H1 (cell line): ENCODE measurements around the gene NAV2. TPM values are rescaled to one million over a fixed set of nuclear protein-coding genes. Genes with fewer than 3 reads are reported as not detected.

Experiments
- CTCF ChIA-PET: fragments of 300-600 bp; sonication (Branson Sonifier 250); formaldehyde crosslinking; loops from one replicate; lab custom pipeline; 2021; ENCODE audit not compliant: partially characterized antibody; lab: Charles Lee
- POLR2A ChIA-PET: fragments of 300-600 bp; sonication (Branson Sonifier 250); formaldehyde crosslinking; loops from one replicate; lab custom pipeline; 2021; ENCODE audit warnings: inconsistent platforms; ENCODE audit not compliant: partially characterized antibody; lab: Charles Lee
- DNase-seq, 2 experiments: peaks; one replicate each; pipeline versions ENCODE4 v3.0.0 to v3.0.0-alpha.2; 2010 to 2022; ENCODE audit warnings: low spot score in 2 of 2, low read depth in 1 of 2, mixed read lengths in 1 of 2
- FAIRE-seq: peaks from 2 replicates; lab custom pipeline; 2011; peaks lifted over from hg19 to GRCh38; lab: Jason Lieb, UNC
- H2AFZ ChIP-seq: 2 replicates; pipeline ENCODE4 v1.8.1; 2012; ENCODE audit warnings: low read length, inconsistent platforms
- H2AK5ac ChIP-seq: 2 replicates; pipeline ENCODE4 v1.6.1; 2013; ENCODE audit warnings: low read depth, low read length
- H2BK120ac ChIP-seq: replicated peaks from 2 replicates; pipeline ENCODE3; 2013; ENCODE audit warnings: low read depth, low read length, inconsistent platforms
- H2BK12ac ChIP-seq: 2 replicates; pipeline ENCODE4 v1.6.1; 2013; ENCODE audit warnings: low read depth, low read length
- H2BK15ac ChIP-seq: 2 replicates; pipeline ENCODE4 v1.6.1; 2013; ENCODE audit warnings: low read length
- H2BK20ac ChIP-seq: 2 replicates; pipeline ENCODE4 v1.6.1; 2013; ENCODE audit warnings: low read length
- H2BK5ac ChIP-seq: 2 replicates; pipeline ENCODE4 v1.6.1; 2013; ENCODE audit warnings: low read depth, low read length
- H3K14ac ChIP-seq: 2 replicates; pipeline ENCODE4 v1.6.1; 2013; ENCODE audit warnings: inconsistent platforms; ENCODE audit not compliant: insufficient read length
- H3K18ac ChIP-seq: 2 replicates; pipeline ENCODE4 v1.6.1; 2013; ENCODE audit warnings: low read length; ENCODE audit errors: extremely low read depth
- H3K23ac ChIP-seq: 2 replicates; pipeline ENCODE4 v1.6.1; 2013; ENCODE audit warnings: inconsistent platforms; ENCODE audit not compliant: insufficient read length
- H3K23me2 ChIP-seq: 2 replicates; pipeline ENCODE4 v1.6.1; 2013; ENCODE audit warnings: low read depth, low read length
- H3K27ac ChIP-seq: 2 replicates; pipeline ENCODE4 v1.6.1; 2011; ENCODE audit warnings: low read depth, low read length, inconsistent platforms
- H3K27me3 ChIP-seq, 4 experiments: replicated peaks in 1 of 4; 1 replicate in 1 of 4; 2 replicates in 3 of 4; pipeline versions ENCODE4 v1.6.1 to v1.8.1; 2011 to 2013; ENCODE audit warnings: low read length in 3 of 4, mild to moderate bottlenecking in 3 of 4, inconsistent platforms in 2 of 4, mixed read lengths in 2 of 4, moderate library complexity in 1 of 4; ENCODE audit not compliant: control insufficient read depth in 3 of 4, insufficient read depth in 3 of 4; ENCODE audit errors: extremely low read depth in 1 of 4
- H3K36me3 ChIP-seq, 4 experiments: 2 replicates each; pipeline versions ENCODE4 v1.6.1 to v1.8.1; 2011 to 2013; ENCODE audit warnings: mild to moderate bottlenecking in 4 of 4, low read length in 3 of 4, moderate library complexity in 2 of 4, control low read depth in 1 of 4, inconsistent platforms in 1 of 4; ENCODE audit not compliant: insufficient read depth in 4 of 4, control insufficient read depth in 2 of 4
- H3K4ac ChIP-seq: replicated peaks from 2 replicates; pipeline ENCODE3; 2013; ENCODE audit warnings: low read length, low read depth, mixed read lengths, inconsistent platforms; ENCODE audit not compliant: insufficient read length
- H3K4me1 ChIP-seq, 4 experiments: replicated peaks in 1 of 4; 1 replicate in 1 of 4; 2 replicates in 3 of 4; pipeline versions ENCODE4 v1.6.1 to v1.8.1; 2011 to 2013; ENCODE audit warnings: low read length in 3 of 4, inconsistent platforms in 2 of 4, mixed read lengths in 1 of 4; ENCODE audit not compliant: insufficient read depth in 4 of 4, control insufficient read depth in 3 of 4
- H3K4me2 ChIP-seq, 2 experiments: 2 replicates each; pipeline versions ENCODE4 v1.6.1 to v1.8.1; 2011 to 2013; ENCODE audit warnings: low read depth in 2 of 2, low read length in 2 of 2, control low read depth in 1 of 2, inconsistent platforms in 1 of 2, mild to moderate bottlenecking in 1 of 2; ENCODE audit not compliant: insufficient read depth in 1 of 2
- H3K4me3 ChIP-seq, 4 experiments: fragments of 200-600, 300-600 bp in 1 of 4; sonication (generic), shearing (Covaris generic), sonication (Bioruptor Twin) in 1 of 4; 2 replicates each; pipeline versions ENCODE4 v1.5.1 to v1.8.1; 2011 to 2016; ENCODE audit warnings: low read length in 4 of 4, low read depth in 3 of 4, control low read depth in 2 of 4, inconsistent platforms in 2 of 4, mild to moderate bottlenecking in 2 of 4, mixed read lengths in 1 of 4, moderate library complexity in 1 of 4; ENCODE audit not compliant: insufficient read depth in 2 of 4; ENCODE audit errors: extremely low read depth in 1 of 4
- H3K56ac ChIP-seq: replicated peaks from 2 replicates; pipeline ENCODE3; 2013; ENCODE audit warnings: low read depth, mild to moderate bottlenecking, mixed read lengths, low read length, inconsistent platforms; ENCODE audit not compliant: insufficient read length
- H3K79me1 ChIP-seq: 2 replicates; pipeline ENCODE4 v1.6.1; 2013; ENCODE audit warnings: low read depth, low read length, control low read depth
- H3K79me2 ChIP-seq, 2 experiments: 2 replicates each; pipeline versions ENCODE4 v1.6.1 to v1.8.1; 2012 to 2013; ENCODE audit warnings: low read length in 2 of 2, mild to moderate bottlenecking in 2 of 2, inconsistent platforms in 1 of 2; ENCODE audit not compliant: insufficient read depth in 2 of 2, control insufficient read depth in 1 of 2
- H3K9ac ChIP-seq, 4 experiments: replicated peaks in 1 of 4; 1 replicate in 1 of 4; 2 replicates in 3 of 4; pipeline versions ENCODE4 v1.6.1 to v1.8.1; 2011 to 2013; ENCODE audit warnings: low read depth in 3 of 4, low read length in 3 of 4, control low read depth in 2 of 4, mild to moderate bottlenecking in 2 of 4, moderate library complexity in 2 of 4, inconsistent platforms in 1 of 4; ENCODE audit errors: extremely low read depth in 1 of 4
- H3K9me3 ChIP-seq, 2 experiments: 2 replicates each; pipeline versions ENCODE4 v1.6.1 to v1.8.1; 2012 to 2013; ENCODE audit warnings: mild to moderate bottlenecking in 2 of 2, moderate library complexity in 2 of 2, control low read depth in 1 of 2, inconsistent platforms in 1 of 2, low read depth in 1 of 2, low read length in 1 of 2, mixed read lengths in 1 of 2; ENCODE audit not compliant: insufficient read depth in 2 of 2
- H4K20me1 ChIP-seq, 2 experiments: replicated peaks in 1 of 2; 2 replicates each; pipeline versions ENCODE3 to v1.8.1; 2011 to 2013; ENCODE audit warnings: inconsistent platforms in 2 of 2, low read length in 2 of 2, mild to moderate bottlenecking in 1 of 2; ENCODE audit not compliant: insufficient read depth in 2 of 2, control insufficient read depth in 1 of 2
- H4K5ac ChIP-seq: 2 replicates; pipeline ENCODE4 v1.6.1; 2013; ENCODE audit warnings: low read length, low read depth, mixed read lengths, inconsistent platforms; ENCODE audit not compliant: insufficient read length
- H4K8ac ChIP-seq: 2 replicates; pipeline ENCODE4 v1.8.0; 2013; ENCODE audit warnings: mild to moderate bottlenecking, moderate library complexity, low read length, inconsistent platforms; ENCODE audit not compliant: insufficient read depth; ENCODE audit errors: extremely low read depth
- H4K91ac ChIP-seq: replicated peaks from 2 replicates; pipeline ENCODE3; 2013; ENCODE audit warnings: low read length, mixed read lengths, inconsistent platforms; ENCODE audit not compliant: insufficient read length
- JUND ChIP-seq: IDR thresholded peaks from 2 replicates; pipeline ENCODE4 v1.6.1; 2011; ENCODE audit warnings: mild to moderate bottlenecking, improper control_type of control experiment, low read length
- RNF2 ChIP-seq: fragments of 200-900, 300-1000 bp; sonication (generic); IDR thresholded peaks from 2 replicates; pipeline ENCODE4 v1.7.1; 2016; ENCODE audit warnings: borderline replicate concordance, low read depth, mild to moderate bottlenecking, antibody characterized with exemption, low read length; ENCODE audit not compliant: poor library complexity, severe bottlenecking; ENCODE audit errors: missing control alignments
- WGBS, 2 experiments: shearing (Covaris generic) in 1 of 2; methylation state at CpG; one replicate each; pipeline versions ENCODE4 v1.1.6 to v1.1.7; 2013 to 2015; ENCODE audit warnings: low lambda C conversion rate in 2 of 2, mixed read lengths in 2 of 2, inconsistent platforms in 1 of 2, low coverage in 1 of 2, missing lambda C conversion rate in 1 of 2; ENCODE audit not compliant: insufficient replicate concordance in 2 of 2, insufficient coverage in 1 of 2, insufficient read length in 1 of 2; ENCODE audit errors: extremely low coverage in 1 of 2, missing lambda C conversion rate in 1 of 2; 5-methylcytosine and 5-hydroxymethylcytosine counted together
- polyA plus RNA-seq, 7 experiments: library from polyadenylated mRNA; depleted of rRNA in 3 of 7; stranded (reverse) in 5 of 7; unstranded in 2 of 7; fragments of >200 nt in 5 of 7; fragments of 200-250 nt in 2 of 7; gene quantifications; 1 replicate in 5 of 7; 2 replicates in 1 of 7; 4 replicates in 1 of 7; pipeline versions ENCODE4 v1.2.1 to v1.2.3, GENCODE V29; 2011 to 2013; ENCODE audit warnings: missing spikeins in 2 of 7, mixed read lengths in 2 of 7
- total RNA-seq: library from RNA; stranded (reverse); fragmentation: NEBNext Ultra II Directional; extraction: Animal tissue kit (Norgen Biotek cat#: 25700); gene quantifications from 2 replicates; pipeline ENCODE4 v1.2.1, GENCODE V29; 2021

Gene NAV2
- total and polyA plus RNA-seq, 2 of the 8 experiments (the other 6 are each of a cell fraction or from before 2014, with no cell fraction given), result 35.6 to 73.6 TPM

DNA sequence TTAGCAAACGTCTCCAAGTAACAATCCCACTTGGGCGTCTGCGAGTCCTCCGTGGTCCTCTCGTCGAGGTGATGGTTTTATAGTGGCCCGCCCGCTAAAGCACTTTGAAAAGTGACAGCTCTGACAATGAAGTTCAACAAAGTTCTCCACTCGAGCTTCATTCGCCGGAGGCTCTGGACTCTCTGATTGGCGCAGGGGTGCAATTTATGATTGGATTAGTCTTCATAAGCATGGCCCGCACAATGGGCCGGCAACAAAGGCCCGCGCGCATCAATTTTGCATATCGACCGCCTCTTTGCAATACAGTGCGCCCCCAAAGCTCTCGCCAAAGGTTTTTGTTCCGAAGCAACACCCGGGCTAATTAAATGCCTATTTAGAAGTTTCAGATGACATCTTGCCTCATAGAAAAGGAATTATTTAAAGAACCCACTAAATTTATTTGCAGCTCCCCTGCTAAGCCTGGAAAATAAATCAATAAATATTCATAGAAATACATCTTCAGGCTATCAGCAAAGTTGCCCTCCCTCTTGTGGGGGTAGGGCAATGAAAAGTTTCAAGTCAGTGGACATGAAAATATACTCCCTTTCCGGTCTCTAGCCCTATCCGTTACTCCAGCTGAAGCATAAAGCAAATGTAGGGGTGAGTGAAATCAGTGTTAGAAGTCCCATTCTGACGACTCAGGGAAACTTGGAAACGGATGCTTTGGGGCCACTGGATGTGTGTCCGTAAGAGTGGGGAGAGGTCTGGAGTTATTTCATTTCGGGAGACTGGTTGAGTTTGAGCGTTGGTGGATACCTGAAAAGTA is 448.0 kb downstream of the NAV2 start, which contains the start of gene DBX1:
Gene DBX1, minus strand, starts transcription at position 51 of the 805 bp plus-strand sequence. CDS start 151 bp downstream, outside the sequence.
- Histone ChIP-seq H3K9ac (no peak within 1 kb of the TSS), H3K23me2 (peaks cover 28% of the 10 kb centered on the region), H3K4me1 (peaks cover 15 to 51% (median 24%) of the 10 kb centered on the region in 4 experiments), H3K4ac (no peak within 1 kb of the TSS), H2BK120ac (no peak within 1 kb of the TSS), H3K56ac (no peak within 1 kb of the TSS), H2BK15ac (peak within 1 kb of the TSS; percentile 88; the same call in 1 of the 2 replicates), H4K5ac (no peak within 1 kb of the TSS), H3K79me1 (no peaks in the 10 kb centered on the region), H2BK5ac (no peak within 1 kb of the TSS), H4K20me1 (peaks cover 7 to 18% of the 10 kb centered on the region in 2 experiments), H2AFZ (no peak within 1 kb of the TSS), H3K27me3 (peaks cover 62 to 99% (median 97%) of the 10 kb centered on the region in 4 experiments), H3K4me2 (peak within 1 kb of the TSS; percentile 78 to 85), H4K91ac (no peak within 1 kb of the TSS), H4K8ac (no peak within 1 kb of the TSS; the same call in 1 of the 2 replicates), H3K27ac (no peak within 1 kb of the TSS), H3K23ac (no peak within 1 kb of the TSS), H3K79me2 (no peaks in the 10 kb centered on the region), H3K9me3 (no peaks in the 10 kb centered on the region), H3K18ac (no peak within 1 kb of the TSS), H3K14ac (no peak within 1 kb of the TSS), H2BK12ac (peak within 1 kb of the TSS; percentile 55; the same call in 1 of the 2 replicates), H2BK20ac (no peak within 1 kb of the TSS), H2AK5ac (no peak within 1 kb of the TSS), H3K4me3 (peak within 1 kb of the TSS in 3 of 4 experiments; percentile 25 to 56 (median 36); a peak in 4 of 8 replicates), H3K36me3 (no peaks in the 10 kb centered on the region)
- ChIA-PET CTCF (interaction anchor here (0.6 to 5.6 kb wide), 7 partner anchors 9 to 387 kb away, joined by 3 to 33 read pairs (median 5); no protein-coding TSS in a partner anchor), POLR2A (interaction anchor here (0.9 kb wide), 1 partner anchor 204 kb away, joined by 3 read pairs; no protein-coding TSS in a partner anchor)
- no peak for DNase-seq
- no peak for FAIRE-seq
- peak; percentile 5 for TF ChIP-seq RNF2
- TF ChIP-seq JUND, result no peak
- WGBS, 2 experiments, result 4% methylated on average over 30 of the region's 30 CpGs; no CpG with 5 or more reads in 1 of the 2 experiments
